Activated CD4-positive, alpha-beta memory T cell treated with anti-CD3 and anti-CD28 coated beads for 36 hours (primary cell): ENCODE results near the gene HSD17B8. TPM values are rescaled to one million over a fixed set of nuclear protein-coding genes. Genes with fewer than 3 reads are reported as not detected.

ENCODE experiments used
- CTCF ChIA-PET: fragments of 350-600 bp; sonication (Branson Sonifier 250); formaldehyde crosslinking; loops from one replicate; lab custom pipeline; 2021; ENCODE audit warnings: antibody characterized with exemption, inconsistent platforms; lab: Charles Lee
- POLR2A ChIA-PET: fragments of 350-600 bp; sonication (Branson Sonifier 250); formaldehyde crosslinking; loops from one replicate; lab custom pipeline; 2021; ENCODE audit warnings: antibody characterized with exemption; lab: Charles Lee
- DNase-seq: peaks from one replicate; pipeline ENCODE4 v3.0.0-alpha.2; 2020
- H3K27ac Mint-ChIP-seq: one replicate; pipeline ENCODE4 v1.8.0; 2021; ENCODE audit warnings: mixed read lengths
- H3K27me3 Mint-ChIP-seq: one replicate; pipeline ENCODE4 v1.8.0; 2021; ENCODE audit warnings: mixed read lengths
- H3K36me3 Mint-ChIP-seq: one replicate; pipeline ENCODE4 v1.8.0; 2021; ENCODE audit warnings: mixed read lengths
- H3K4me1 Mint-ChIP-seq: one replicate; pipeline ENCODE4 v1.8.0; 2021; ENCODE audit warnings: low read depth, mixed read lengths
- H3K4me3 Mint-ChIP-seq: one replicate; pipeline ENCODE4 v1.8.0; 2021; ENCODE audit warnings: mild to moderate bottlenecking, mixed read lengths
- H3K9me3 Mint-ChIP-seq: one replicate; pipeline ENCODE4 v1.8.0; 2021; ENCODE audit warnings: mixed read lengths
- intact Hi-C: fragments of 100-400 bp; cut with micrococcal nuclease; formaldehyde crosslinking; loops from one replicate; pipeline ENCODE4 v1.15.1; 2023
- total RNA-seq, 2 experiments: library from RNA; stranded (reverse); gene quantifications; one replicate each; pipeline ENCODE4 v1.2.3, GENCODE V29; 2021

HSD17B8 gene
- total RNA-seq, 2 experiments from 2014 or later, result 35.3 to 36.1 TPM

DNA sequence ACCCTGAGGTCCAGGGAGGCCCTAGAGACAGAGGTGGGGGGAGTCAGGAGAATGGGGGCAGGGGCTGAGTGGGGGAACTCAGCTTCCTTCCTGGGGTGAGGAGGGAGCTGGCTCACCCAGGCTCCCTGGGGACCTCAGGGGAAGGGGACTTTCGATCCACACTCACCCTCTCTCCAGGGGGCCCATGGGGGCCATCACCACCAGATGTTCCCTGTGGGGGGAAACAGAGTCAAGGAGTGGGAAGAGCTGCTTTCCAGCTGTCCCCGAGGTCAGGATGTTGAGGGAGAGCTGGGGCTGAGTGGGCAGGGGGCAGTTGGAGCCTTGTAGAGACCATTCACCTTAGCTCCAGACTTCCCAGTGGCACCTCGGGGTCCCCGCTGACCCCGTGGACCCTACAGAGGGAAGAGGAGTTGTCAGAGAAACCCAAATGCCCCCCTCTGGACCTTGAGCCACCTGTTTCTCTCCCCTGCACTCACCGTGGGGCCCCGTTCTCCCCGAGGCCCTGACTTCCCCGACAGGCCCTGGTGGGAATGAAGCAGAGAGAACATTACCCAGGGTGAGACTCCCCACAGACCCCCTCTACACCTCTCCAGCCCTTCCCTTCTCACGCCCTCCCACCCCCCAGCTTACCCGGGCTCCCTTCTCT, 30.8 kb upstream of the HSD17B8 start:
- CTCF ChIA-PET, result interaction anchor here (1.1 to 4.0 kb wide), 4 partner anchors 12 to 217 kb away, joined by 3 to 18 read pairs (median 6); no protein-coding TSS in a partner anchor

DNA sequence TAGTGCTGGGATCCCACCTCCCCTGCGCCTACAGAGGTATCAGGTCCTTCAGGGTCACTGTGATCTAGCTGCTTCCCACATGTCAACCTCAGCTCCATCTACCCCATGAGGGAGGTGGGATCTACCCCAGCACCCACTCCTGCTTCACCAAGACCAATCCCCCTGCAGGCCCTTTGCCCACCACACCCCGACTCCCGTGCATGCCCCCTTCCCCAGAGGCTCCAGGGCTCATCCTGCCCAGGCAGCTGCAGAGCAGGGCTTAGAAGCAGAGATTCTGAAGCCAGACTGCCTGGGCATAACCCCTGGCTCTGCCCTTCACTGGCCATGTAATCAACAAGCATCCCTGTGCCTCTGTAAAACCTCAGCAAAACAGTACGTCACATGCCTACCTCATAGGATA, 29.7 kb upstream of the HSD17B8 start:
- H3K36me3 Mint-ChIP-seq, result no peaks in the 10 kb centered on the region
- DNase-seq, result no peak
- peaks cover 7% of the 10 kb centered on the region for H3K27me3 Mint-ChIP-seq
- ChIA-PET CTCF (interaction anchor here (1.1 to 4.0 kb wide), 3 partner anchors 13 to 74 kb away, joined by 4 to 18 read pairs (median 9); no protein-coding TSS in a partner anchor), POLR2A (no interaction called here)
- H3K9me3 Mint-ChIP-seq, result no peaks in the 10 kb centered on the region
- no peak overlapping the region for H3K27ac Mint-ChIP-seq
- H3K4me3 Mint-ChIP-seq, result no peak overlapping the region
- intact Hi-C loops, result no loop called here
- no peaks in the 10 kb centered on the region for H3K4me1 Mint-ChIP-seq

More for the DNA sequence above, 30.8 kb upstream of the HSD17B8 start:
- intact Hi-C loops, result no loop called here
- DNase-seq, result no peak
- no peak overlapping the region for H3K4me3 Mint-ChIP-seq
- H3K4me1 Mint-ChIP-seq, result no peaks in the 10 kb centered on the region
- H3K36me3 Mint-ChIP-seq, result no peaks in the 10 kb centered on the region
- H3K9me3 Mint-ChIP-seq, result no peaks in the 10 kb centered on the region
- peaks cover 7% of the 10 kb centered on the region for H3K27me3 Mint-ChIP-seq
- POLR2A ChIA-PET, result no interaction called here
- H3K27ac Mint-ChIP-seq, result no peak overlapping the region

DNA sequence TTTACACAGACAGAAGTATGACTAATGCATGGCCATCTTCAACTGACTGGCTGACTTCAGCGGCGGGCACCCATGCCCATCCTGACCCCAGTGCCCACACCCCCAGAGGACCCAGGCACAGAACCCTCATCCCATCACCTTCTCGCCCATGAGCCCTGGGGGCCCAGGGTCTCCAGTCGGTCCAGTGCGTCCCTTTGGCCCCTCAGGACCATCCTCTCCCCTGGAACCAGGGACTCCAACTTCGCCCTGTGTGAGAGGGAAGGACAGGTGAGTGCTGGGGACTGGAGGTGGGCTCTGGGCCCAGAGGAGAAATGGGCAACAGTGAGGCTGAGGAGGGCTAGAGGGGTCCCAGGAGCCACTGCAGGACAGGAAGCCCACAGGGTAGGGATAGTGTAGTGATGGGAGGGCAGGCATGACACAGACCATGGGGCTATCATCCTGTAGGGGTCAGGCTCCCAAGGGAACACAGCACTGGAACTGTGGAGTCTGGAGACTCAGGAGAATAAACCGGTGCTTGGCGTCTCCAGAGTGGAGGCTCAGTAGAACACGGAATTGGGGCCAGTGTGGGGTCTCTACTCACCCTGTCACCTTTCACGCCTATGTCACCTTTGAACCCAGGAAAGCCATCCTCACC, 28.9 kb upstream of the HSD17B8 start:
- POLR2A ChIA-PET, result no interaction called here
- H3K27ac Mint-ChIP-seq, result no peak overlapping the region
- H3K4me3 Mint-ChIP-seq, result no peak overlapping the region
- H3K36me3 Mint-ChIP-seq, result no peaks in the 10 kb centered on the region
- CTCF ChIA-PET, result interaction anchor here (3.6 to 4.0 kb wide), 2 partner anchors 14 to 51 kb away, joined by 9 to 18 read pairs; no protein-coding TSS in a partner anchor
- peaks cover 7% of the 10 kb centered on the region for H3K27me3 Mint-ChIP-seq
- H3K9me3 Mint-ChIP-seq, result no peaks in the 10 kb centered on the region
- intact Hi-C loops, result no loop called here
- DNase-seq, result no peak
- H3K4me1 Mint-ChIP-seq, result no peaks in the 10 kb centered on the region

DNA sequence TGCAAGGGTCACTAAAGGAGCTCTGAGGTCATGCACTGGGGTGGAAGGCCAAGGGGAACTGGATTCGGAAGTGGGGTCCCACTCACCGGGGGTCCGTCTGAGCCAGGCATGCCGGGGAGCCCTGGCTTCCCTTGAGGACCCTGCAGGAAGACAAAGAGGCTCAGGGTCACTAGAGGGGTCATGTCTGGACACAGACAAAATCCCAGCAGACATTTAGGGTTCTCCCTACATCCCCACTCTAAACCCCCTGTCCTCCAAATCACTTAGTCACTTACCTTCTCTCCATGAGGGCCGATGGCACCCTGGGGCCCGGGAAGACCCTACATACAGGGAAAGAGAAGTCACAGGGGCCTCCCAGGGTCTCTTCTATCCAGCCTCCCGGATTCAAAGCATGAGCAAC, 27.5 kb upstream of the HSD17B8 start:
- DNase-seq, result no peak
- intact Hi-C loops, result no loop called here
- H3K4me3 Mint-ChIP-seq, result no peak overlapping the region
- H3K4me1 Mint-ChIP-seq, result no peaks in the 10 kb centered on the region
- ChIA-PET CTCF (no interaction called here), POLR2A (no interaction called here)
- no peaks in the 10 kb centered on the region for H3K36me3 Mint-ChIP-seq
- peaks cover 7% of the 10 kb centered on the region for H3K27me3 Mint-ChIP-seq
- no peaks in the 10 kb centered on the region for H3K9me3 Mint-ChIP-seq
- no peak overlapping the region for H3K27ac Mint-ChIP-seq

DNA sequence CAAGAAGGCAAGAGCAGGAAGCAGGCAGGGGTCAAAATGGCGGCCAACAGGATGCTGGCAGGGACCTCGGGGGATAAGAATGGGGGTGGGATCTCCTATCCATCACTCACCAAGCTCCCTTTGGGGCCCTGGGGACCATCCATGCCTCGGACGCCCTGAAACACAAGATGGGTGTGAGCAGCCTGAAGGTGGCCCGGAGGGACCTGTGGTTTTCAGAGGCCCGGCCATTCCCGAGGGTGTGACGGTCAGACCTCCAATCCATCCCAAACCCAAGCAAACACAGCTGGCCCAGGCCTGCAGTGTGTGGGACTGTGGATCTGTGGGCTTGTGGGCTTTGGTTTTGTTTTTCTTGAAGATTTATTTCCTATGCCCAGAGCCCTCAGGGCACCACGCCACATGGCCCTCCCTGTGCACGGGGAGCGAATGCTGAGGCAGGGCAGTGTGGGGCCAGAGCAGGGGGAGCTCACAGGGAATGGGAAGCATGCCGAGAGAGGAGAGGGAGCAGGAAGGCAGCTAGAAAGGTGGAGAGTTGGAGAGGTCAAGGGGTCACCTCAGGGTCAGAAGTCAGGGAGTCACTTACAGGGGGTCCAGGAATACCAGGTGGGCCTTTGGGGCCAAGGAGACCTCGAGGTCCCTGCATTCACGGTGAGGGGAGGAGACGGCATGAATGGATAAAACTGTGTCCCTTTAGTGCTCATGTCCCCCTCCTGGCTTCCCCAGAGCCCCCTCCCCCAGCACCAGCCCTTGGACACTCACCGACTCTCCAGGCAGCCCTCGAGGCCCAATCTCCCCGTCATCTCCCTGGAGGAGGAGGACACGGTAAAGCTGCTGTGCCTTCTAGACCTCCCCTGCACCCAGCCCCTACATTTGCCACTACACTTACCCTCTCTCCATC, 26.7 kb upstream of the HSD17B8 start:
- peaks cover 2% of the 10 kb centered on the region for H3K36me3 Mint-ChIP-seq

DNA sequence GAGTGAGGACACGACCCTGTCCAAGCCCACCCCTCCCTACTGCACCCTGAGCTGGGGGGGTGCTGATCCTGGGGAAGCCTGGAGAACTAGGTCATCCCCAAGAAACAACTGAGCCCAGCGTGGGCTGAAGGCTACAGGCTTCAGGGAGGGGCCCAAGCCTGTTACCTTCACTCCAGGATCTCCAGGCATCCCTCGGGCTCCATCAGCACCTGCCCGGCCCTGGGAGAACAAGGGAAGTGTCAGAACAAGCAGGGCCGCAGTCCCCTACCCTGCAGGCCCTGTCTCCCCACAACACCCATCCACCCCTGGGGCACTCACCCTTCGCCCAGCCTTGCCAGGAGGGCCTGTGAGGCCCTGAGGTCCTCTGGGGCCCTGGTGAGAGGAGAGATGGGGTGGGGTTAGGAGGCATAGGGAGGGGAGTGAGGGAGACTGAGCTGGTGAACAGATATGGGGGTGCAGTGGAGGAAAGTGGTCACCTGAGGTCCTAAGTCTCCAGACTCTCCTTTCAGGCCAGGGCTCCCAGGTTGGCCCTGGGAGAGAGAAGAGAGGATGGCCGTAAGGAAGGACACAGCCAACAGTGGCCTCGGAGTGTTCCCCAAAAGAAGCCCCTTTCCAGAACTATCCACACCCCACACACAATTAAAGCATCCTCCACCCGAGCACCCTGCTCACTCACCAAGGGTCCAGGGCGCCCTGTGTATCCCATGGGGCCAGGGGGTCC, 25.5 kb upstream of the HSD17B8 start:
- intact Hi-C loops, result no loop called here
- Mint-ChIP-seq H3K27me3 (peaks cover 2% of the 10 kb centered on the region), H3K4me3 (no peak overlapping the region), H3K4me1 (peaks cover 14% of the 10 kb centered on the region), H3K27ac (no peak overlapping the region), H3K9me3 (peaks cover 13% of the 10 kb centered on the region), H3K36me3 (peaks cover 13% of the 10 kb centered on the region)
- ChIA-PET CTCF (interaction anchor here (1.3 kb wide), 1 partner anchor 194 kb away, joined by 3 read pairs; no protein-coding TSS in a partner anchor), POLR2A (no interaction called here)
- no peak for DNase-seq

More for the DNA sequence above, 26.7 kb upstream of the HSD17B8 start:
- peaks cover 2% of the 10 kb centered on the region for H3K9me3 Mint-ChIP-seq
- ChIA-PET CTCF (no interaction called here), POLR2A (no interaction called here)
- H3K4me1 Mint-ChIP-seq, result peaks cover 2% of the 10 kb centered on the region
- intact Hi-C loops, result no loop called here
- H3K27me3 Mint-ChIP-seq, result peaks cover 5% of the 10 kb centered on the region
- no peak overlapping the region for H3K4me3 Mint-ChIP-seq
- DNase-seq, result no peak
- no peak overlapping the region for H3K27ac Mint-ChIP-seq

DNA sequence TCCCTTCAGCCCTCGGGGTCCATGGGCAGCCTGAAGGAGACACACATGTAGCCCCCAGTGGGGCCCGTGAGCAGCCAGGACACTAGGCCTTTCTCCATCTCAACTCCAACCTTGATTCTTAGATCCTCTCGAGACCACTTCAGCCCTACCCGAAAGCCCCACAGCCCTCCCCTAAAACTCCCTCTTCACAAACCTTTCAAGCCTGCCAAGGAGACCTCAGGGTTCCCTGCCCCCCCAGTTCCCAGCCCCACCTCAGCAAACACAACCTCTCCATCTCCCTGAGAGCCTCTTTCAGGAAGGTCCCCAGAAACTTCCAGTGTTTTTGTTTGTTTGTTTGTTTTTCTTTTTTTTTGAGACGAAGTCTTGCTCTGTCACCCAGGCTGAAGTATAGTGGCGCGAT, 23.3 kb upstream of the HSD17B8 start:
- CTCF ChIA-PET, result no interaction called here
- Mint-ChIP-seq H3K4me3 (no peak overlapping the region), H3K4me1 (peaks cover 18% of the 10 kb centered on the region), H3K27ac (no peak overlapping the region), H3K36me3 (peaks cover 13% of the 10 kb centered on the region), H3K27me3 (no peaks in the 10 kb centered on the region), H3K9me3 (peaks cover 13% of the 10 kb centered on the region)
- intact Hi-C loops, result no loop called here
- no peak for DNase-seq
- POLR2A ChIA-PET, result no interaction called here

DNA sequence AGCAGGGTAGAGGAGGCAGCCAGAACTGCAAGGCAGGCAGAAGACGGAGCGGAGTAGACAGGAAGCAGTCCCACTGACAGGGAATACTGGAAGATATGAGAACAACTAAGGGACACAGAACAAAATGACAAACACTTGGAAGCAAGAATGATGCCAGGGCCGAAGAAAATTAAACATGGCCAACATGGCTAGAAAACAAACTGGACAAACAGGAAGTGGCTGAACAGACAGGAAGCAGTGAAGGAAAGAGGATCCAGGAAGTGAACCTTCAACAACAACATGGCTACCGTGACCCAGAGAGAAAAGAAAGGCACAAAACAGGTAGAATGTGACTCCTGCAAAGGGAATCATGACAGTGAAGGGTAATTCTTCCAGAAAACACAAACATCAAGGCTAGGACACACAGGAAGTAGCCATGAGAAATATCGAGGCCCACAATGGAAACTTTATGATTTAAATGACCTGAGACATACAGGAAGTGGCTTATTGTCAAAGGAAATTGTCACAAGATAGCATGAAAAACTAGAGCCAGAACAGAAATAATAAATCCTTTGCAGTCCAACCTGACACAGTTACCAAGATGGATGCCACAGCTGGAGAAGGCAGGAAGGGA, 21.3 kb upstream of the HSD17B8 start:
- peaks cover 18% of the 10 kb centered on the region for H3K4me1 Mint-ChIP-seq
- H3K4me3 Mint-ChIP-seq, result peak overlapping the region; percentile 14
- DNase-seq, result no peak
- ChIA-PET CTCF (interaction anchor here (0.7 to 1.3 kb wide), 4 partner anchors 14 to 529 kb away, joined by 4 to 9 read pairs (median 6); no protein-coding TSS in a partner anchor), POLR2A (interaction anchor here (0.7 to 1.2 kb wide), 2 partner anchors 17 to 22 kb away, joined by 3 read pairs; partner anchors contain the start of genes HSD17B8, RXRB and SLC39A7)
- intact Hi-C loops, result no loop called here
- no peaks in the 10 kb centered on the region for H3K27me3 Mint-ChIP-seq
- H3K9me3 Mint-ChIP-seq, result peaks cover 13% of the 10 kb centered on the region
- H3K27ac Mint-ChIP-seq, result peak overlapping the region; percentile 90
- H3K36me3 Mint-ChIP-seq, result peaks cover 13% of the 10 kb centered on the region

DNA sequence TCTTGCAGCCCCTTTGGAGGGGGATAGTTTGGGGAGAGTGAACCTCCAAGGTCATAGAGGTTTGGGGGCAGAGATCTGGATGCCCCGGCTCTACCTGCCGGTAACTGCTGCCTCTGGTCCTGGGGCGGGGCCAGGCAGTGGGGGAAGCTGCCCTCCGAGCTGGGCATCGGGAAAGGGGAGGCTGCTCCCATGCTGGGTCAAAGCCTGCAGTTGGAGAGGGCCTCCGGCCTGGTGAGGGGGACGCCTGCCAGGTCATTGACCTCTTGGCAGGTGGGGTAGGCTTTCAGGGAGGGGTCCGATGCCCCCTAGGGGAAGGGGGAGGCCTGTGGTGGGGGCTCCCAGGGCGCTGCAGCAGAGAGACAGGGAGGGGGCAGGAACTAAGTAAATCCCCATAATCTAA, 19.3 kb upstream of the HSD17B8 start:
- Mint-ChIP-seq H3K27ac (no peak overlapping the region), H3K9me3 (peaks cover 13% of the 10 kb centered on the region), H3K4me3 (no peak overlapping the region), H3K4me1 (peaks cover 18% of the 10 kb centered on the region), H3K36me3 (peaks cover 13% of the 10 kb centered on the region), H3K27me3 (peaks cover 4% of the 10 kb centered on the region)
- DNase-seq, result no peak
- intact Hi-C loops, result no loop called here
- POLR2A ChIA-PET, result no interaction called here
- CTCF ChIA-PET, result no interaction called here

DNA sequence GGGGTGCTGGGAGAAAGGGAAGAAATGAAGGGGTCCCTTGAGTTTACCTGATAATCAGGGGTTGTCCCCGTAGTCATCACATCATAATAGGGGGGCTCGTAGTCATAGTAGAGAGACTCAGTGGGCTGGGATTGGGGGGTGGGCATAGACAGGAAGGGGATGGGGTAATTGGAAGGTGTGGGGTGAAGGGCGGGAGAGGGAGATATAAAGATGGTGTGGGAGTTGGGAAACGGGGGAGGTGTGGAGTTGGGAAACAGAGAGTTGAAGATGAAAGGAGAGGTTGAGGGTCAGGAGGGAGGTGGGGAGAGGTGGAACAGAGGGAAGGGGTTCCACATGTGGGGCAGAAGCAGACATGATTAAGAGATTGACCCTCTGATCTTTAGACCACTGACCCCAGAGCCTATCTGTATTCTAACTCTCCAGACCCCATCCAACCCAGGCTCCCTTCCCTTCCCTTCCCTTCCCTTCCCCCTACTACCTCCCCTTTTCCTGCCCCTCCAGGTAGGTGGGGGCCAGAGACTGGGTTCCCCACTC, 18.7 kb upstream of the HSD17B8 start:
- no peak overlapping the region for H3K27ac Mint-ChIP-seq
- H3K4me1 Mint-ChIP-seq, result peaks cover 18% of the 10 kb centered on the region
- peaks cover 13% of the 10 kb centered on the region for H3K36me3 Mint-ChIP-seq
- H3K4me3 Mint-ChIP-seq, result no peak overlapping the region
- DNase-seq, result no peak
- intact Hi-C loops, result no loop called here
- peaks cover 13% of the 10 kb centered on the region for H3K9me3 Mint-ChIP-seq
- ChIA-PET CTCF (no interaction called here), POLR2A (no interaction called here)
- H3K27me3 Mint-ChIP-seq, result peaks cover 7% of the 10 kb centered on the region

DNA sequence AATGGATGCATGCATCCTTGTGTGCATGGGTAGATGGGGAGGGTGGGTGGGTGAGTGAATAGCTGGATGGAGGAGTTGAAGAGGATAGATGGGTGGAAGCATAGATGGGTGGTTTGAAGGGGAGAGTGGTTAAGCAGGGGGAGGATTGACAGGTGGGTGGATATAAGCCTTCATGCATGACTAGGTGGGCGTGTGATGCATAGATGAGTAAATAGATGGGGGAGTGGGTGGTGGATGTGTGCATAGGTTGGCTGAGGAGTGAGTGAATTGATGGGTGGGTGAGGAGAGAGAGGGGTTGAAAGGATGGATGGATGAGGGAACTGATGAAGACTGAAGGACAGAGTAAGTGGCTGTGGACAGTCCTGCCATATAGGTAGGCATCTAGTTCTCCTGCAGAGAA, 16.6 kb upstream of the HSD17B8 start:
- Mint-ChIP-seq H3K27me3 (peaks cover 20% of the 10 kb centered on the region), H3K36me3 (peaks cover 11% of the 10 kb centered on the region), H3K4me3 (no peak overlapping the region), H3K27ac (no peak overlapping the region), H3K4me1 (peaks cover 26% of the 10 kb centered on the region), H3K9me3 (peaks cover 11% of the 10 kb centered on the region)
- DNase-seq, result no peak
- ChIA-PET POLR2A (no interaction called here), CTCF (no interaction called here)
- intact Hi-C loops, result no loop called here
